K562 (cell line): ENCODE measurements around the gene BSDC1. TPM values are rescaled to one million over a fixed set of nuclear protein-coding genes. Genes with fewer than 3 reads are reported as not detected.

Source experiments
- ATAC-seq: fragments of 200-7000 bp; cut with Tn5 transposase; 3 replicates; pipeline ENCODE4 v1.9.1; 2020; ENCODE audit warnings: moderate library complexity
- BruUV-seq: library from RNA; stranded (reverse); fragments of 400-500 nt; replicated peaks from 2 replicates; lab custom pipeline; 2021; lab: Mats Ljungman, UMichigan
- CTCF ChIA-PET: fragments of 300-600 bp; formaldehyde crosslinking; extraction: SDS; loops from one replicate; lab custom pipeline; 2021; ENCODE audit warnings: low intra/inter-chr PET ratio; lab: Yijun Ruan, JAX
- POLR2A ChIA-PET: fragments of 300-600, 350-650 bp; sonication (Branson Sonifier 250); formaldehyde crosslinking; extraction: SDS; loops from one replicate; lab custom pipeline; 2021; ENCODE audit warnings: antibody characterized with exemption, inconsistent platforms; lab: Yijun Ruan, JAX
- DNase-seq, 4 experiments: peaks; one replicate each; pipeline versions ENCODE4 v3.0.0 to v3.0.0-alpha.2; 2011 to 2018; ENCODE audit warnings: low spot score in 3 of 4, mixed read lengths in 3 of 4; ENCODE audit errors: extremely low read depth in 1 of 4
- FAIRE-seq: peaks from 2 replicates; lab custom pipeline; 2011; peaks lifted over from hg19 to GRCh38; lab: Jason Lieb, UNC
- H2AFZ ChIP-seq: 2 replicates; pipeline ENCODE4 v1.6.0; 2011; ENCODE audit warnings: low read depth, low read length, control low read depth, inconsistent platforms
- H3K27ac ChIP-seq: fragments of 200-600 bp; 3 replicates; pipeline ENCODE4 v1.8.0; 2011; ENCODE audit warnings: low read depth, mild to moderate bottlenecking, control low read depth, inconsistent platforms, low read length, moderate library complexity, mixed read lengths; ENCODE audit errors: extremely low read depth
- H3K27me3 ChIP-seq, 2 experiments: fragments of 300-600 bp in 1 of 2; 2 replicates in 1 of 2; 3 replicates in 1 of 2; pipeline versions ENCODE4 v1.6.0 to v1.8.0; 2011; ENCODE audit warnings: inconsistent platforms in 2 of 2, low read length in 2 of 2, mild to moderate bottlenecking in 1 of 2, mixed read lengths in 1 of 2, moderate library complexity in 1 of 2; ENCODE audit not compliant: control insufficient read depth in 2 of 2, insufficient read depth in 2 of 2
- H3K36me3 ChIP-seq: fragments of 300-600 bp; 3 replicates; pipeline ENCODE4 v1.8.0; 2011; ENCODE audit warnings: mild to moderate bottlenecking, low read length, inconsistent platforms; ENCODE audit not compliant: control insufficient read depth, insufficient read depth
- H3K4me1 ChIP-seq, 2 experiments: fragments of 200-600 bp in 1 of 2; replicated peaks in 1 of 2; 2 replicates in 1 of 2; 3 replicates in 1 of 2; pipeline versions ENCODE4 v1.5.1 to v1.8.0; 2011; ENCODE audit warnings: inconsistent platforms in 2 of 2, low read length in 2 of 2, mild to moderate bottlenecking in 1 of 2, mixed read lengths in 1 of 2, moderate library complexity in 1 of 2; ENCODE audit not compliant: control insufficient read depth in 2 of 2, insufficient read depth in 2 of 2
- H3K4me2 ChIP-seq: 2 replicates; pipeline ENCODE4 v1.6.1; 2011; ENCODE audit warnings: low read length, control low read depth, inconsistent platforms, mixed read lengths; ENCODE audit not compliant: insufficient read depth
- H3K4me3 ChIP-seq: fragments of 200-600 bp; sonication (generic), shearing (Covaris generic); 2 replicates; pipeline ENCODE4 v1.5.1; 2016; ENCODE audit warnings: control low read depth, inconsistent platforms
- H3K79me2 ChIP-seq: fragments of 200-600 bp; 3 replicates; pipeline ENCODE4 v1.8.0; 2011; ENCODE audit warnings: low read length, inconsistent platforms; ENCODE audit not compliant: control insufficient read depth, insufficient read depth
- H3K9ac ChIP-seq, 2 experiments: 2 replicates each; pipeline versions ENCODE4 v1.6.0 to v1.6.1; 2011; ENCODE audit warnings: low read depth in 2 of 2, low read length in 2 of 2, control low read depth in 1 of 2, inconsistent platforms in 1 of 2, mild to moderate bottlenecking in 1 of 2, mixed read lengths in 1 of 2; ENCODE audit not compliant: insufficient read depth in 1 of 2
- H3K9me1 ChIP-seq: one replicate; pipeline ENCODE4 v1.6.0; 2011; ENCODE audit warnings: inconsistent platforms, mild to moderate bottlenecking, low read length, moderate library complexity; ENCODE audit not compliant: control insufficient read depth, insufficient read depth
- H3K9me3 ChIP-seq: replicated peaks from 2 replicates; pipeline ENCODE4 v1.5.1; 2011; ENCODE audit warnings: low read depth, low read length, inconsistent platforms; ENCODE audit not compliant: control insufficient read depth, insufficient read depth
- H4K20me1 ChIP-seq: replicated peaks from 2 replicates; pipeline ENCODE4 v1.6.1; 2011; ENCODE audit warnings: low read length, inconsistent platforms, mixed read lengths; ENCODE audit not compliant: control insufficient read depth, insufficient read depth
- C11orf30 ChIP-seq: fragments of 450-650 bp; IDR thresholded peaks from 2 replicates; pipeline ENCODE4 v1.6.1; 2016; ENCODE audit warnings: low read depth, mild to moderate bottlenecking
- DDX20 ChIP-seq: fragments of 450-650 bp; IDR thresholded peaks from 2 replicates; pipeline ENCODE4 v1.6.1; 2016; ENCODE audit warnings: missing genetic modification characterization, low read depth, mild to moderate bottlenecking, missing compliant biosample characterization, moderate library complexity
- KLF6 ChIP-seq: fragments of 250-450 bp; sonication (Bioruptor Pico); IDR thresholded peaks from 2 replicates; pipeline ENCODE4 v1.4.0; 2020; ENCODE audit warnings: mild to moderate bottlenecking, moderate library complexity, borderline replicate concordance
- THAP12 ChIP-seq: fragments of 250-450 bp; sonication (Bioruptor Pico); IDR thresholded peaks from 2 replicates; pipeline ENCODE4 v1.9.0; 2021; ENCODE audit warnings: mild to moderate bottlenecking, inconsistent platforms
- ZSCAN32 ChIP-seq: fragments of 450-650 bp; formaldehyde crosslinking; IDR thresholded peaks from 2 replicates; pipeline ENCODE4 v1.4.0; 2020; ENCODE audit warnings: mild to moderate bottlenecking, moderate library complexity
- WGBS: fragments of 100-300 bp; shearing (Covaris generic); methylation state at CpG from one replicate; pipeline ENCODE4 v1.1.6; 2016; ENCODE audit warnings: low coverage, mixed read lengths; ENCODE audit not compliant: insufficient coverage; ENCODE audit errors: missing lambda C conversion rate; 5-methylcytosine and 5-hydroxymethylcytosine counted together
- in situ Hi-C: fragments of 300-500 bp; cut with MboI; formaldehyde crosslinking; loops from 4 replicates; pipeline ENCODE4 v1.15.0; 2018; ENCODE audit warnings: inconsistent platforms, mixed read lengths
- intact Hi-C: fragments of 100-400 bp; cut with micrococcal nuclease; formaldehyde crosslinking; loops from 2 replicates; pipeline ENCODE4 v1.14.2; 2022
- polyA plus RNA-seq, 8 experiments: library from polyadenylated mRNA; depleted of rRNA in 4 of 8; stranded (reverse) in 5 of 8; unstranded in 3 of 8; fragments of >200 nt; fragmentation: Nextera tagmentation in 2 of 8; fragmentation: Illumina TruSeq in 1 of 8; extraction: Ambion mirVana in 2 of 8; extraction: Trizol in 1 of 8; gene quantifications; 2 replicates each; pipeline versions ENCODE4 v1.2.1 to v1.2.3, GENCODE V29; 2011 to 2014; ENCODE audit warnings: inconsistent platforms in 1 of 8, missing spikeins in 1 of 8
- total RNA-seq, 7 experiments: library from RNA; depleted of rRNA in 6 of 7; stranded (reverse); fragments of >200 nt in 6 of 7; fragmentation: Illumina TruSeq in 2 of 7; extraction: Trizol in 2 of 7; gene quantifications; 2 replicates each; pipeline versions ENCODE4 v1.2.1 to v1.2.3, GENCODE V29; 2011 to 2021; ENCODE audit warnings: low replicate concordance in 1 of 7

BSDC1 gene
- total and polyA plus RNA-seq, 9 of the 15 experiments (the other 6 are each of a cell fraction or from before 2014, with no cell fraction given): 10.2 to 96.8 (median 73.1) TPM

GRCh38 chr1:32426489-32427255 is 32.4 kb upstream of the BSDC1 start:
- peak in 1 of 4 experiments; percentile 15 for DNase-seq
- no peaks in the 10 kb centered on the region for H4K20me1 ChIP-seq
- peaks cover 0 to 5% of the 10 kb centered on the region in 2 experiments; a peak in 2 of 5 replicates for H3K4me1 ChIP-seq
- peaks cover 59% of the 10 kb centered on the region in 2 experiments for H3K27me3 ChIP-seq
- H2AFZ ChIP-seq: no peak overlapping the region
- WGBS: 25% methylated on average over 36 of the region's 36 CpGs
- in situ Hi-C loops (no loop called here), intact Hi-C loops (no loop called here)
- H3K9me3 ChIP-seq: no peaks in the 10 kb centered on the region
- H3K36me3 ChIP-seq: no peaks in the 10 kb centered on the region
- H3K9me1 ChIP-seq: no peaks in the 10 kb centered on the region
- H3K27ac ChIP-seq: no peak overlapping the region
- FAIRE-seq: no peak
- H3K79me2 ChIP-seq: no peaks in the 10 kb centered on the region
- POLR2A ChIA-PET: interaction anchor here (0.6 to 1.1 kb wide), 6 partner anchors 11 to 1567 kb away, joined by 3 to 5 read pairs (median 3); no protein-coding TSS in a partner anchor
- no peak overlapping the region for H3K4me3 ChIP-seq
- CTCF ChIA-PET: interaction anchor here (0.6 kb wide), 1 partner anchor 254 kb away, joined by 3 read pairs; no protein-coding TSS in a partner anchor
- no peak overlapping the region for H3K4me2 ChIP-seq
- H3K9ac ChIP-seq: no peak overlapping the region; a peak in 1 of 4 replicates
- no peak for ATAC-seq
- BruUV-seq: no TSS peak
- no peak for TF ChIP-seq ZSCAN32
- no peak for TF ChIP-seq THAP12
- TF ChIP-seq DDX20 (tag): no peak
- peak; percentile 47; the same call in 1 of the 2 replicates for TF ChIP-seq C11orf30
- no peak for TF ChIP-seq KLF6
